GM18951 (cell line): ENCODE results near the gene TAF1C.

Experiments
- POLR2A ChIP-seq: IDR thresholded peaks from 4 replicates; pipeline ENCODE4 v1.6.1; 2011; ENCODE audit warnings: mild to moderate bottlenecking; ENCODE audit not compliant: insufficient read length, insufficient read depth; ENCODE audit errors: extremely low read depth
- in situ Hi-C: fragments of 300-500 bp; cut with MboI; formaldehyde crosslinking; loops from one replicate; pipeline ENCODE4 v1.12.0; 2022; ENCODE audit warnings: low sequenced_read_pairs, mixed read lengths, inconsistent platforms; ENCODE audit not compliant: unreplicated experiment

The TAF1C gene

DNA sequence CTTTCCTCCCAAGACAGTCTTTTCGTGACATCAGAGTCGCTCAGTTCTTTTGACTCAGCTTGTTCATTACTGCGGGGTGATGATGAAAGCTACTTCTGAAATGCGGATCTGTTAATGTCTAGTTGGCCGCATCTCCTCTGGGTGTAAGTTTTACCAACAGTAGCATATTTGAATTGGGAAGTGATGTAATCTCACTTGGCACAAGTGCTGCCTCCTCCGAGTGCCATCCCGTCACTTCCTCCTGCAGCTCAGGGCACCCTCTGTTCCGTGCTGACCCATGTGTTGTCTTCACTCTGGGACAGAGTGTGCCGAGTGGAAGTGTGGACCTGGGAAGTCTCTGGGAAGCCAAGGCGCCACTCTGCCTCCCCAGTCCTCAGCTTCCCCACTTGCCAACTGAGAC lies 13.0 kb upstream of the TAF1C start:
- in situ Hi-C loops = loop anchor here (25.0 kb wide), 1 partner anchor 238 kb away; the partner anchor contains the start of genes NECAB2 and OSGIN1
- TF ChIP-seq POLR2A = no peak

DNA sequence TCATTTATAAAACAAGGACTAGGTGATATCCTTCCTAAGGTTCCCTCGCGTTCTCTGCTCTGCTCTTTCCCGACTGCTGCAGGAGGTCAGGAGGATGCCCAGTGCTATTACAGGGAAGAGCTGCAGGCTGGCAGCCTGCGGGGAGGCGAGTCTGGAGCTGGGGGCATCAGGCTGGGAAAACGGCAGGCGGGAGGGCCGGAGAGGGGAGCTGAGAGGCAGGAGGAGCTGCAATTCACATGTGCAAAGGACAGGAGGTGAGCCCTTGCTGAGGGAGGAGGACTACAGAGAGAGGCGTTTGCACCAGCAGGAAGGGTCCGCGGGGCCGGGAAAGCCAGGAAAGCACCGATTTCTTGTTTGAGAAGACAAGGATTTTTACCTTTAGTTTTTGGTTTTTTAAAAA lies 12.2 kb upstream of the TAF1C start:
- in situ Hi-C loops = loop anchor here (25.0 kb wide), 1 partner anchor 237 kb away; the partner anchor contains the start of genes NECAB2 and OSGIN1
- no peak for TF ChIP-seq POLR2A

DNA sequence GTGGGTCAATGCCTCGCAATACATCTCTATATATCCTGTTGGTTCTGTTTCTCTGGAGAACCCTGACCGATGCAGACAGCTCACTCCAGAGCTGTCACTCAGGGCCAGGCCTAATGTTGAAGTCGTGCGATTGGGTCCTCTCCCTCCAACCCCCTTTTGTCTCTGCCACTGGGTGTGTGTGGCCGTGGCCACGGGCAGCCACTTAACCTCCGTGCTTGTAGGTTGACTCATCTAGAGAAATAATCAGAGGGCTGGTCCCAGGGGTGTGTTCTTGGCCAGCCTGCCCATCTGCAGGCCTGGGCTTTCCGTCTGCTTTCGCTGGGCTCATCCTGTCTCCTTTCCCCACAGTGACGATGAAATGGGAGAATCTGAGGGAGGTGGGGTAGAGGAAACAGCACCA lies 11.5 kb upstream of the TAF1C start:
- no peak for TF ChIP-seq POLR2A
- in situ Hi-C loops = loop anchor here (25.0 kb wide), 1 partner anchor 236 kb away; the partner anchor contains the start of genes NECAB2 and OSGIN1

DNA sequence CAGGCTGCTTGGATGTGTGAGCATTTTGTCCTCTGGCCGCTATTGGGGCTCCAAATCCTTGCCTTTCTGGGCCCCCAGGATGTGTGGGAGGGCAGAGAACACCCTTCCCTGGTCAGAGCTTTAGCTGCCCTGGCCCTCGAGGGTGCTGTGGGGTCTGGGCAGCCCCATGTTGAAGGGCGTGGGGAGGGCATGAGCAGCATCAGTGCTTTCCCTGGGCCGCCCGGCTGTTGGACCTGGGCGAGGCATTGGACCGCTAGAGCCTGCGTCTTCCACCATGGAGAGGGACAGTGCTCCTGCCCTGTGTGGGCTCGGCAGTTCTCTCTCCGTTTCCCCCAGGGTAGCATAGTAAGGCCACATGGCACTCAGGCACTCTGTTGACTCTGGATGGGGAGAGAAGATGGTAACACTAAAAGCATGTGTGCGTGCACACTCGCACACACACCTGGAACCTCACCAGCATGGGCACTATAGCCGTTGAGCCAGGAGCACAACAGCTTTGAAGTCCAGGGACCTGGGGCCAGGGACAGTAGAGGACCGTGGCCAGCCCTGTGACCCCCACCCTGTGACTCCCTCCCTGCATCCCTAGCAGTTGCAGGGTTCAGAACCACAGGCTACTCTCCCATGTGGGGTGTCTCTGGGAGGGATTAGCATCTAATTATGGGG lies 10.7 kb upstream of the TAF1C start:
- in situ Hi-C loops = loop anchor here (25.0 kb wide), 1 partner anchor 235 kb away; the partner anchor contains the start of genes NECAB2 and OSGIN1
- TF ChIP-seq POLR2A = no peak

DNA sequence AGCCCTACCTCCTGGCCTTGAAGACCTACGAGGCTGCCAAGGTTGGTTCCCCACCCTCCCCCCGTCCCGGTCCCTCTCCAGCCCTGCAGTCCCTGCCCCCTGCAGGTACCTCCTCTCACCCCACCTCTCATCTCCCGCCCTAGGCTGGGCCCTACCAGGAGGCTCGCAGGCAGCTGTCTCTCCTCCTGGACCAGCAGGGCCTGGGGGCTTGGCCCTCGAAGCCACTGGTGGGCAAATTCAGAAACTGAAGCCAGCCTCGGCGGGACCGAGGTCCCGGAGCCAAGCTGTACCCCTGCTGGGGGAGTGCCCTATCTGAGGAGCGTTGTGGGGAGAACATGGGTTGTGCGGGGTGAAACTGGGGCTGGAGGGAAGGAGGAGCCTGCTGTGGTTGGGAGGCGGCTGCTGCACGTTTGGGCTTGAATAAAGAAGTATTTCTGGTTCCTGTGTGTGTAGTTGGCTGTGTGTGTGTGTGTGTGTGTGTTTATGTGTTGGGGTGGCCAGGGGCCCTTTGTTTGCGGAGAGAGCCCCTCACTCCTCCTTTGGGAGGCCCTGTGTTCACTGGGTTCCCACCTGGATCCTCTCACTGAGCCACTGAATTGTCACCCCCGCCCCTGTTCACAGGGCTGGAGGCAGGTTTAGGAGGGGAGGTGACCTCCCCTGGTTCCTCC lies 10.0 kb upstream of the TAF1C start:
- in situ Hi-C loops = loop anchor here (25.0 kb wide), 1 partner anchor 235 kb away; the partner anchor contains the start of genes NECAB2 and OSGIN1
- no peak for TF ChIP-seq POLR2A

DNA sequence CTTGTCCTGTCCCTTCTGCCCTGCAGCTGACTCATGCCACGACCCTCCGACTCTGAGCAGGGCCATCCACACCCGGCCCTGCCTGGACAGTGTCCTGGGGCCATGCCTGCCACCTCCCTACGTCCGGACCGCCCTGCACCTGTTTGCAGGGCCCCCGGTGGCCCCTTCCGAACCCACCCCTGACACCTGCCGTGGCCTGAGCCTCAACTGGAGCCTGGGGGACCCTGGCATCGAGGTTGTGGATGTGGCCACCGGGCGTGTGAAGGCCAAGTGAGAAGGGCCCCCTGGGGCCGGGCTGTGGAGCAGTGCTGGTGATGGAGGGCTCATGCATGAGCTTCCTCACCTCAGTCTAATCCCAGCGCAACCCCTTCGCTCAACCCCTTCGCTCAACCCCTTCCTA lies 9.2 kb upstream of the TAF1C start:
- TF ChIP-seq POLR2A = no peak
- in situ Hi-C loops = loop anchor here (25.0 kb wide), 1 partner anchor 234 kb away; the partner anchor contains the start of genes NECAB2 and OSGIN1

DNA sequence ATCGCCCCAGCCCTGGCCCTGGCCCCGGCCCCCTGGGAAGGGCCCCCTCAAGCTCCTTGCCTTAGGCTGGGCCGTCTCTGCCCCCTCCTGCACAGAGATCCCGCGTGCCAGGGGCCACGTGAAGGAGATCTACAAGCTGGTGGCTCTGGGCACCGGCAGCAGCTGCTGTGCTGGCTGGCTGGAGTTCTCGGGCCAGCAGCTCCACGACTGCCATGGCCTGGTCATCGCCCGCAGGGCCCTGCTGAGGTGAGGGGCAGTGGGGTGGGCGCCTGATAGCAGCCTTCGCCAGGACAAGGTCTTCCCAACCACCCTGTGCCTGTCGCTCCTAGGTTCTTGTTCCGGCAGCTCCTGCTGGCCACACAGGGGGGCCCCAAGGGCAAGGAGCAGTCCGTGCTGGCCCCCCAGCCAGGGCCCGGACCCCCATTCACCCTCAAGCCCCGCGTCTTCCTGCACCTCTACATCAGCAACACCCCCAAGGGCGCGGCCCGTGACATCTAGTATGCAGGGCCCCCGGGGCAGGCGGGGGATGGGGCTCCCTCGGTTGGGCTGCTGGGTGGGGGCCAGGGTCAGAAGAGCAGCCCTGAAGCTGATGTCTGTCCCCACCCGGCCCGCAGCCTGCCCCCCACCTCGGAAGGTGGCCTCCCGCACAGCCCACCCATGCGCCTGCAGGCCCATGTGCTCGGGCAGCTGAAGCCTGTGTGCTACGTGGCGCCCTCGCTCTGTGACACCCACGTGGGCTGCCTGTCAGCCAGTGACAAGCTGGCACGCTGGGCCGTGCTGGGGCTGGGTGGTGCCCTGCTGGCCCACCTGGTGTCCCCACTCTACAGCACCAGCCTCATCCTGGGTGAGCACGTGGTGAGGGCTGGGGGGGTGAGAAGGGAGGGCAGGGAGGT lies 8.6 kb upstream of the TAF1C start:
- in situ Hi-C loops = loop anchor here (25.0 kb wide), 1 partner anchor 233 kb away; the partner anchor contains the start of genes NECAB2 and OSGIN1
- no peak for TF ChIP-seq POLR2A

DNA sequence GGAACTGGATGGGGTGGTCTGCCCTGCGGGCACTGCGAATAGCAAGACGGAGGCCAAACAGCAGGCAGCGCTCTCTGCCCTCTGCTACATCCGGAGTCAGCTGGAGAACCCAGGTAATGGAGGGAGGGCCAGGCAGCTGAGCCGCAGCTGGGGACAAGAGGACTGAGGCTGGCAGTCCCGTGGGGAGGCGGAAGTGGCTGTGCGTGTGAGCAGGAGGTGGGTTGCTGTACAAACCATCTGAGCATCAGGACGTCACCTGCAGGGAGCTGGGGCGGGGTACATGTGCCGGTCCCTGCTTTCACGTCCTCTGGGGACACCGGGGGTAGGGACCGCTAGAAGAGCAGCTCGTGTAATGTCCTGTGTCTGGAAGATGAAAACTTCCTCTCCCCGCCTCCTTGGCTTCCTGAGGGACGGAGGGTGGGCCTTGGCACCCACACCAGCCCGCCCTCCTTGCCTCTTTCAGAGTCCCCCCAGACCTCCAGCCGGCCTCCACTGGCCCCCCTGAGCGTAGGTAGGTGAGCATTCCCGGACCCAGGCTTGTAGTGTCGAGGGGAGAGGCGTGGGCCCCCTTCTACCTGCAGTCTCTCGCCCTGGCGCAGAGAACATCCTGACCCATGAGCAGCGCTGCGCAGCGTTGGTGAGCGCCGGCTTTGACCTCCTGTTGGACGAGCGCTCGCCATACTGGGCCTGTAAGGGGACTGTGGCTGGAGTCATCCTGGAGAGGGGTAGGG lies 7.8 kb upstream of the TAF1C start:
- no peak for TF ChIP-seq POLR2A
- in situ Hi-C loops = loop anchor here (25.0 kb wide), 1 partner anchor 232 kb away; the partner anchor contains the start of genes NECAB2 and OSGIN1

DNA sequence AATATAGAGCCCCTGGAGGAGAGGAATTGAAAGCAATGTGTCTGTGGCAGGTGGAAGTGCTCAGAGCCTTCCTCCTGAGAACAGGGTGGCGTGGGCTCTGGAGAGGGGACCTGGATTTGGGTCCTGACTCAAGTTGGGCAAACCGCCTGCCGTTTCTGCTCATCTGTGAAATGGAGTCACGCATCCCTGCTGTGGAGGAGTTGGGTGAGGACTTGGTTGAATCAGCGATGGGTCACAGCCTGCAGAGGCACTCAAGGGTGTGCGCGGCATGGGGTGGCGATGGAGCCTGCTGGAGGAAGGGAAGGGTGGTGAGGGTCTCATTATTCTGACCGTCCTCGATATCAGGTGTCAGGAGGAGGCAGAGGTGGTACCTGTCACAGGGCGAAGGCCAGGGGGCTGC lies 7.2 kb upstream of the TAF1C start:
- TF ChIP-seq POLR2A = no peak
- in situ Hi-C loops = loop anchor here (25.0 kb wide), 1 partner anchor 232 kb away; the partner anchor contains the start of genes NECAB2 and OSGIN1

DNA sequence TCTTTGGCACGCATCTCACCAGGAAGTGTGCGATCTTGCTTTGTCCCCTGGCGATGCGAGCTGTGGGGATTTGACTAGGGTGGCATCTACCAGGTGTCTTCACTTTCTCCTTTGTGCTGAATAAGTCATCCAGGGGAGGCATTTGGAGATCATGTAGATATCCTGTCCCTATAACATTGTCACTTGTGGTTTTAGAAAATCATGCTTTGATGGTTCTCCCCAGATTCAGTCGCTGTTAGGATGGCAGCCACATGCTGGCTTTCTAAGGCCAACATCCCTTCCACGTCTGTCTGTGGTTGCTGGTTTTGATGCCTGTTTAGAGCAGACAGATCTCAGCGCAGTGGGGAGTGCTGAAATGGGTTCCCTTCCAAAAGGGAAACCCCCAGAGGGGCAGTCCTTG lies 6.6 kb upstream of the TAF1C start:
- no peak for TF ChIP-seq POLR2A
- in situ Hi-C loops = loop anchor here (25.0 kb wide), 1 partner anchor 231 kb away; the partner anchor contains the start of genes NECAB2 and OSGIN1

DNA sequence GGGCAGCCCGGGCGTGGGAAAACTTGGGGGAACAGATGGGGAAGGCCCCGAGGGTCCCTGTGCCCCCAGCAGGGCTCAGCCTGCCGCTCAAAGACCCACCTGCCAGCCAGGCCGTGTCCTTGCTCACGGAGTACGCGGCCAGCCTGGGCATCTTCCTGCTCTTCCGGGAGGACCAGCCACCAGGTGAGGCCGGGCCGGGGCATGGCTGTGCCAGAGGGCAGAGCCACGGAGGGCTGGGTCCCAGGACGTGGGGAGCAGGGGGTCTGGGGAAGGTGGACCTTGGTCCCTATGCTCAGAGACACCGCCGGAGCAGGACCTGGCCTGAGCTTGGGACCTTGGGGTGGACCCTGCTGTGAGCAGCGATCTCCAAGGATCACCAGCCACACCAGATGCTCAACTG lies 4.6 kb upstream of the TAF1C start:
- in situ Hi-C loops = loop anchor here (25.0 kb wide), 1 partner anchor 229 kb away; the partner anchor contains the start of genes NECAB2 and OSGIN1
- no peak for TF ChIP-seq POLR2A

DNA sequence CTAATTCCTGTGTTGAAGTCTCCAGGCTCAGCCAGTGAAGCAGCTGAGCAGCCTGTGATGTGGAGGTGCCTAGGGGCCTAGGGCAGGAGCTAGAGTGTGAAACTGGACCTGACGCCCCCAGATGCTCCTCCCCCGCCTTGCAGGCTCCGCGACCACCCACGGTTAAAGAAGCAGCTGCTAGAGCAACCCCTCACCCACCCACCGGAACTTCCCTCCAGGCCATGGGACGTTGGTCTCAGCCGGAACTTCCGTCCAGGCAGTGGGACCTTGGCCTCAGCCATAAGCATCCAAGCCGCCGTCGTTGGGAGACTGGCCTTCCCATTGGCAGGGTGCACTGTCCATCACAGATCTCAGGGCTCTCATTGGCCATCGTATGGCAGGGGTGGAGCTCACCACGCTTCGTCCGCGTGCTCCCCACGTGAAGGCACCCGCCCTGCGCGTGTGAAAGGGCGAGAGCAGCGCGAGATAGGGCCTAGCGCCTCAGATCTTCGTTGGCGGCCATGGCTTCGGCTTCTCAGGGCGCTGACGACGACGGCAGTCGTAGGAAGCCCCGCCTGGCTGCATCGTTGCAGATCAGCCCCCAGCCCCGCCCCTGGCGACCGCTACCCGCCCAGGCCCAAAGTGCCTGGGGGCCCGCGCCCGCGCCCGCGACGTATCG lies 4.0 kb upstream of the TAF1C start, which contains the start of gene ADAD2:
Gene ADAD2, plus strand, starts transcription at position 427 of the 658 bp plus-strand sequence. Its CDS starts 74 bp downstream, at position 501.
- no peak for TF ChIP-seq POLR2A
- in situ Hi-C loops = loop anchor here (25.0 kb wide), 1 partner anchor 229 kb away; the partner anchor contains the start of genes NECAB2 and OSGIN1
